GM23338 (cell line): ENCODE measurements around the gene KIAA0513.

Source experiments
- CREB1 ChIP-seq: fragments of 250-450 bp; sonication (Bioruptor Pico); IDR thresholded peaks from 2 replicates; pipeline ENCODE4 v1.5.0; 2020; ENCODE audit warnings: low read depth, mild to moderate bottlenecking, moderate library complexity
- EZH2 ChIP-seq: fragments of 200-600 bp; sonication (generic); IDR thresholded peaks from one replicate; pipeline ENCODE4 v1.8.0; 2017; ENCODE audit warnings: antibody characterized with exemption, mild to moderate bottlenecking, low read depth; ENCODE audit not compliant: unreplicated experiment
- EZH2phosphoT487 ChIP-seq: fragments of 200-600 bp; sonication (generic); IDR thresholded peaks from one replicate; pipeline ENCODE4 v1.8.1; 2018; ENCODE audit warnings: antibody characterized with exemption; ENCODE audit not compliant: unreplicated experiment
- JUNB ChIP-seq: IDR thresholded peaks from one replicate; pipeline ENCODE4 v1.6.1; 2016; ENCODE audit warnings: antibody characterized with exemption; ENCODE audit not compliant: unreplicated experiment
- POLR2AphosphoS5 ChIP-seq: IDR thresholded peaks from 2 replicates; pipeline ENCODE4 v1.6.1; 2016; ENCODE audit warnings: antibody characterized with exemption, low read depth
- ZNF114 ChIP-seq: fragments of 250-450 bp; sonication (Bioruptor Pico); IDR thresholded peaks from 2 replicates; pipeline ENCODE4 v1.5.0; 2020; ENCODE audit warnings: mild to moderate bottlenecking, moderate library complexity
- ZNF331 ChIP-seq: fragments of 250-450 bp; sonication (Bioruptor Pico); IDR thresholded peaks from 2 replicates; pipeline ENCODE4 v1.5.0; 2020; ENCODE audit warnings: low read depth, mild to moderate bottlenecking, moderate library complexity
- TF ChIP-seq, protein P1 (sequence below), 2 experiments: fragments of 200-600 bp in 1 of 2; sonication (generic) in 1 of 2; conservative IDR thresholded peaks; 2 replicates each; pipeline versions ENCODE4 v1.5.1 to v1.6.1; 2016 to 2017; ENCODE audit warnings: antibody characterized with exemption in 2 of 2, low read depth in 2 of 2, mild to moderate bottlenecking in 2 of 2, moderate library complexity in 1 of 2
- TF ChIP-seq, protein P2 (sequence below): IDR thresholded peaks from one replicate; pipeline ENCODE4 v1.6.1; 2018; ENCODE audit warnings: antibody characterized with exemption; ENCODE audit not compliant: unreplicated experiment

DNA sequence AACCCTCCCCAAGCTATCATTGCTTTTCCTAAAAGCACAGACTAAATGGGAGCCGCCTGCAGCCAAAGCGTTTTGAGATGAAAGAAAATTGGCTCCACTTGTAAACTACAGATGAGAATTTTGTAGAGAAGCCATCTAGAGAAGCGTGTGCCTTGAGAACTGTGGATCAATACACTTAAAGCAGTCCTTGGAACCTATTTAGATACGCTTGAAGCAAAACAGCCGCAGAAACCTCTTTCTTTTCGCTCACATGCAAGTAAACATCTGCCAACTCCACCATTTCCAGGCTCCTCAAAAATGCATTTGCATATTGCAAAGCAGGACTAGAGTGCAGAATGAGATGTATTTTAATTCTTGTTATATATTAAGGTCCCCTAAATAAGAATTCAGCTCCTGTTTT, 13.1 kb downstream of the KIAA0513 start:
- TF ChIP-seq, protein P1, sequence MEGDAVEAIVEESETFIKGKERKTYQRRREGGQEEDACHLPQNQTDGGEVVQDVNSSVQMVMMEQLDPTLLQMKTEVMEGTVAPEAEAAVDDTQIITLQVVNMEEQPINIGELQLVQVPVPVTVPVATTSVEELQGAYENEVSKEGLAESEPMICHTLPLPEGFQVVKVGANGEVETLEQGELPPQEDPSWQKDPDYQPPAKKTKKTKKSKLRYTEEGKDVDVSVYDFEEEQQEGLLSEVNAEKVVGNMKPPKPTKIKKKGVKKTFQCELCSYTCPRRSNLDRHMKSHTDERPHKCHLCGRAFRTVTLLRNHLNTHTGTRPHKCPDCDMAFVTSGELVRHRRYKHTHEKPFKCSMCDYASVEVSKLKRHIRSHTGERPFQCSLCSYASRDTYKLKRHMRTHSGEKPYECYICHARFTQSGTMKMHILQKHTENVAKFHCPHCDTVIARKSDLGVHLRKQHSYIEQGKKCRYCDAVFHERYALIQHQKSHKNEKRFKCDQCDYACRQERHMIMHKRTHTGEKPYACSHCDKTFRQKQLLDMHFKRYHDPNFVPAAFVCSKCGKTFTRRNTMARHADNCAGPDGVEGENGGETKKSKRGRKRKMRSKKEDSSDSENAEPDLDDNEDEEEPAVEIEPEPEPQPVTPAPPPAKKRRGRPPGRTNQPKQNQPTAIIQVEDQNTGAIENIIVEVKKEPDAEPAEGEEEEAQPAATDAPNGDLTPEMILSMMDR (conservative IDR thresholded peaks at IDR 0.05; ENCODE audit: low read depth in 2 of 2): no peak
- TF ChIP-seq CREB1 (CRISPR knock-in tag) (no peak), EZH2phosphoT487 (no peak), JUNB (no peak), POLR2AphosphoS5 (no peak), ZNF114 (CRISPR knock-in tag) (no peak), ZNF331 (CRISPR knock-in tag) (no peak), EZH2 (no peak)
- TF ChIP-seq, protein P2, sequence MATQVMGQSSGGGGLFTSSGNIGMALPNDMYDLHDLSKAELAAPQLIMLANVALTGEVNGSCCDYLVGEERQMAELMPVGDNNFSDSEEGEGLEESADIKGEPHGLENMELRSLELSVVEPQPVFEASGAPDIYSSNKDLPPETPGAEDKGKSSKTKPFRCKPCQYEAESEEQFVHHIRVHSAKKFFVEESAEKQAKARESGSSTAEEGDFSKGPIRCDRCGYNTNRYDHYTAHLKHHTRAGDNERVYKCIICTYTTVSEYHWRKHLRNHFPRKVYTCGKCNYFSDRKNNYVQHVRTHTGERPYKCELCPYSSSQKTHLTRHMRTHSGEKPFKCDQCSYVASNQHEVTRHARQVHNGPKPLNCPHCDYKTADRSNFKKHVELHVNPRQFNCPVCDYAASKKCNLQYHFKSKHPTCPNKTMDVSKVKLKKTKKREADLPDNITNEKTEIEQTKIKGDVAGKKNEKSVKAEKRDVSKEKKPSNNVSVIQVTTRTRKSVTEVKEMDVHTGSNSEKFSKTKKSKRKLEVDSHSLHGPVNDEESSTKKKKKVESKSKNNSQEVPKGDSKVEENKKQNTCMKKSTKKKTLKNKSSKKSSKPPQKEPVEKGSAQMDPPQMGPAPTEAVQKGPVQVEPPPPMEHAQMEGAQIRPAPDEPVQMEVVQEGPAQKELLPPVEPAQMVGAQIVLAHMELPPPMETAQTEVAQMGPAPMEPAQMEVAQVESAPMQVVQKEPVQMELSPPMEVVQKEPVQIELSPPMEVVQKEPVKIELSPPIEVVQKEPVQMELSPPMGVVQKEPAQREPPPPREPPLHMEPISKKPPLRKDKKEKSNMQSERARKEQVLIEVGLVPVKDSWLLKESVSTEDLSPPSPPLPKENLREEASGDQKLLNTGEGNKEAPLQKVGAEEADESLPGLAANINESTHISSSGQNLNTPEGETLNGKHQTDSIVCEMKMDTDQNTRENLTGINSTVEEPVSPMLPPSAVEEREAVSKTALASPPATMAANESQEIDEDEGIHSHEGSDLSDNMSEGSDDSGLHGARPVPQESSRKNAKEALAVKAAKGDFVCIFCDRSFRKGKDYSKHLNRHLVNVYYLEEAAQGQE: no peak
